ENCODE results near the gene PALLD. TPM values are rescaled to one million over a fixed set of nuclear protein-coding genes. Genes with fewer than 3 reads are reported as not detected.

PALLD gene
- total and polyA plus RNA-seq, 2 donors (not counting 3 experiments of a cell fraction or from before 2014, with no cell fraction given) = 13.4 to 48.2 TPM

DNA sequence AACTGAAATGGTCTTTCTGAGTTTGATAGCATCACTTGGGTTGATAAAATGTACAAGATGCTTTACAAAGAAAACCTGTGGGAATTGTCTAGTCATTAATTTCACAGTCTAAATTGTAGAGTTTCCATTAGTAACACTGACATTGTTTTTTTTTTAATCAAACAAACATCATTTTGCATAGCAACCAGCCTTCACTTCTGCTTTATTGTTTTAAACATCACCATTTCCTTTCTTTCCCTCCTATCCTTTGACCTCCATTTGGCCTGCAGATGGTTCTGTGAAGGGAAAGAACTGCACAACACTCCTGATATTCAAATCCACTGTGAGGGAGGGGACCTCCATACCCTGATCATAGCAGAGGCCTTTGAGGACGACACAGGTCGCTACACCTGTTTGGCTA lies 171.1 kb downstream of the PALLD start:
- BruUV-seq (replicated peaks) = no TSS peak
- Histone ChIP-seq H3K9me3 (replicated peaks; ENCODE audit: control insufficient read depth, insufficient read depth, low read length) (no peaks in the 10 kb centered on the region), H4K20me1 (replicated peaks; ENCODE audit: control insufficient read depth, extremely low read depth, insufficient read depth, low read length) (no peaks in the 10 kb centered on the region), H3K27ac (ENCODE audit: insufficient read depth, low read depth, low read length) (no peak overlapping the region), H3K4me1 (ENCODE audit: control insufficient read depth, extremely low read depth, insufficient read depth, low read length) (no peaks in the 10 kb centered on the region), H3K9me1 (replicated peaks; ENCODE audit: control insufficient read depth, extremely low read depth, insufficient read depth, low read length) (no peaks in the 10 kb centered on the region), H3K27me3 (ENCODE audit: control insufficient read depth in 2 of 2, insufficient read depth in 2 of 2, low read length in 2 of 2) (no peaks in the 10 kb centered on the region), H3K4me3 (replicated peaks in 1 of 3; ENCODE audit: insufficient read depth in 1 of 3, low read depth in 1 of 3, low read length in 3 of 3) (no peak overlapping the region), H3K36me3 (ENCODE audit: control insufficient read depth in 2 of 2, extremely low read depth in 1 of 2, insufficient read depth in 2 of 2, low read length in 2 of 2) (no peaks in the 10 kb centered on the region), H3K4me2 (ENCODE audit: insufficient read depth, low read length) (no peak overlapping the region), H3K9ac (replicated peaks; ENCODE audit: extremely low read depth, insufficient read depth, low read length) (no peak overlapping the region), H2AFZ (ENCODE audit: low read depth, low read length) (no peak overlapping the region), H3K79me2 (ENCODE audit: control insufficient read depth, insufficient read depth, low read length) (no peaks in the 10 kb centered on the region)
- dilution Hi-C loops (cut with MboI; ENCODE audit: extremely low pct_ligation_motif_present, low sequenced_read_pairs) (no loop called here), intact Hi-C loops (cut with micrococcal nuclease) (loop anchor here (2.0 kb wide), 1 partner anchor 35 kb away; no protein-coding TSS in a partner anchor)
- FAIRE-seq (no peak), DNase-seq (ENCODE audit: low read depth, low spot score) (peak; percentile 78)
- CTCF ChIA-PET = no interaction called here
- TF ChIP-seq, protein P1, sequence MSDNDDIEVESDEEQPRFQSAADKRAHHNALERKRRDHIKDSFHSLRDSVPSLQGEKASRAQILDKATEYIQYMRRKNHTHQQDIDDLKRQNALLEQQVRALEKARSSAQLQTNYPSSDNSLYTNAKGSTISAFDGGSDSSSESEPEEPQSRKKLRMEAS (IDR thresholded peaks at IDR 0.05; ENCODE audit: insufficient read depth, insufficient read length) = no peak
- POLR2A ChIA-PET = no interaction called here

DNA sequence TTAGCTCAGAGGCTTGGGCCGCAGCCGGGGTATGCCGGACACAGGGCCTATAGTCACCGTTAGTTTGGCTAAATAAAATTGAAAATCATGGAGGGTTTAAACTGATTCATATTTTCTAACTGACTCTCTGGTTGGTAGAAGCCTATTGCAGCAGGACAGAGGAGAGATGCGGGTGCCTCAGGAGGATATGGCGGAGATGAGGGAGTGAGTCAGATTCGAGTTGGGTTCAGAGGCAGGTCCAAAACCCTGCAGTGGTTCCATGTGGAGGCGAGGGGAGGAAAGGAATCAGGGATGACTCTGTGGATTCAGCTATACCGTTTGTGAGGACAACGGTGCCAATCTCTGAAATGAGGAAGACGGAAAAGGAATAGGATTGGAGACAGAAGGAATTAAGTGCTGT lies 176.6 kb downstream of the PALLD start:
- Histone ChIP-seq H3K4me3 (replicated peaks in 1 of 3; ENCODE audit: insufficient read depth in 1 of 3, low read depth in 1 of 3, low read length in 3 of 3) (no peak overlapping the region), H3K36me3 (ENCODE audit: control insufficient read depth in 2 of 2, extremely low read depth in 1 of 2, insufficient read depth in 2 of 2, low read length in 2 of 2) (no peaks in the 10 kb centered on the region), H3K9me1 (replicated peaks; ENCODE audit: control insufficient read depth, extremely low read depth, insufficient read depth, low read length) (no peaks in the 10 kb centered on the region), H3K27me3 (ENCODE audit: control insufficient read depth in 2 of 2, insufficient read depth in 2 of 2, low read length in 2 of 2) (no peaks in the 10 kb centered on the region), H3K27ac (ENCODE audit: insufficient read depth, low read depth, low read length) (no peak overlapping the region), H3K9ac (replicated peaks; ENCODE audit: extremely low read depth, insufficient read depth, low read length) (no peak overlapping the region), H2AFZ (ENCODE audit: low read depth, low read length) (no peak overlapping the region), H3K4me1 (ENCODE audit: control insufficient read depth, extremely low read depth, insufficient read depth, low read length) (no peaks in the 10 kb centered on the region), H3K9me3 (replicated peaks; ENCODE audit: control insufficient read depth, insufficient read depth, low read length) (no peaks in the 10 kb centered on the region), H3K4me2 (ENCODE audit: insufficient read depth, low read length) (no peak overlapping the region), H3K79me2 (ENCODE audit: control insufficient read depth, insufficient read depth, low read length) (no peaks in the 10 kb centered on the region), H4K20me1 (replicated peaks; ENCODE audit: control insufficient read depth, extremely low read depth, insufficient read depth, low read length) (no peaks in the 10 kb centered on the region)
- POLR2A ChIA-PET = no interaction called here
- no peak for FAIRE-seq
- CTCF ChIA-PET = no interaction called here
- TF ChIP-seq POLR2A (IDR thresholded peaks at IDR 0.05; ENCODE audit: low read depth, low read length) (no peak), GATA2 (IDR thresholded peaks at IDR 0.05; ENCODE audit: insufficient read depth, insufficient read length, low read depth, low read length) (no peak), FOS (IDR thresholded peaks at IDR 0.05; ENCODE audit: borderline replicate concordance, insufficient read depth, low read length) (no peak), EZH2 (IDR thresholded peaks at IDR 0.05; ENCODE audit: borderline replicate concordance, low read depth, low read length, severe bottlenecking) (no peak), JUN (IDR thresholded peaks at IDR 0.05; ENCODE audit: borderline replicate concordance, insufficient read depth, insufficient read length, low read depth) (no peak), MYC (IDR thresholded peaks at IDR 0.05; ENCODE audit: low read depth, low read length) (no peak), POLR2AphosphoS5 (IDR thresholded peaks at IDR 0.05; ENCODE audit: insufficient read depth, low read depth, low read length) (no peak)
- TF ChIP-seq, protein P2, sequence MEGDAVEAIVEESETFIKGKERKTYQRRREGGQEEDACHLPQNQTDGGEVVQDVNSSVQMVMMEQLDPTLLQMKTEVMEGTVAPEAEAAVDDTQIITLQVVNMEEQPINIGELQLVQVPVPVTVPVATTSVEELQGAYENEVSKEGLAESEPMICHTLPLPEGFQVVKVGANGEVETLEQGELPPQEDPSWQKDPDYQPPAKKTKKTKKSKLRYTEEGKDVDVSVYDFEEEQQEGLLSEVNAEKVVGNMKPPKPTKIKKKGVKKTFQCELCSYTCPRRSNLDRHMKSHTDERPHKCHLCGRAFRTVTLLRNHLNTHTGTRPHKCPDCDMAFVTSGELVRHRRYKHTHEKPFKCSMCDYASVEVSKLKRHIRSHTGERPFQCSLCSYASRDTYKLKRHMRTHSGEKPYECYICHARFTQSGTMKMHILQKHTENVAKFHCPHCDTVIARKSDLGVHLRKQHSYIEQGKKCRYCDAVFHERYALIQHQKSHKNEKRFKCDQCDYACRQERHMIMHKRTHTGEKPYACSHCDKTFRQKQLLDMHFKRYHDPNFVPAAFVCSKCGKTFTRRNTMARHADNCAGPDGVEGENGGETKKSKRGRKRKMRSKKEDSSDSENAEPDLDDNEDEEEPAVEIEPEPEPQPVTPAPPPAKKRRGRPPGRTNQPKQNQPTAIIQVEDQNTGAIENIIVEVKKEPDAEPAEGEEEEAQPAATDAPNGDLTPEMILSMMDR (IDR thresholded peaks at IDR 0.05; ENCODE audit: extremely low read depth in 1 of 2, insufficient read depth in 1 of 2, low read depth in 1 of 2, low read length in 2 of 2) = no peak
- TF ChIP-seq, protein P1 (IDR thresholded peaks at IDR 0.05; ENCODE audit: insufficient read depth, insufficient read length) = no peak
- dilution Hi-C loops (cut with MboI; ENCODE audit: extremely low pct_ligation_motif_present, low sequenced_read_pairs) = no loop called here
- DNase-seq (ENCODE audit: low read depth, low spot score) = no peak
- intact Hi-C loops (cut with micrococcal nuclease) = no loop called here
- no TSS peak for BruUV-seq (replicated peaks)

Data from endothelial cell of umbilical vein (primary cell).